GM19099 (cell line): Measurements from ENCODE around the gene SYT5.

Source experiments
- POLR2A ChIP-seq: IDR thresholded peaks from 3 replicates; pipeline ENCODE4 v1.6.1; 2011; ENCODE audit warnings: low read depth; ENCODE audit not compliant: insufficient read length; ENCODE audit errors: extremely low read depth

SYT5 gene

DNA sequence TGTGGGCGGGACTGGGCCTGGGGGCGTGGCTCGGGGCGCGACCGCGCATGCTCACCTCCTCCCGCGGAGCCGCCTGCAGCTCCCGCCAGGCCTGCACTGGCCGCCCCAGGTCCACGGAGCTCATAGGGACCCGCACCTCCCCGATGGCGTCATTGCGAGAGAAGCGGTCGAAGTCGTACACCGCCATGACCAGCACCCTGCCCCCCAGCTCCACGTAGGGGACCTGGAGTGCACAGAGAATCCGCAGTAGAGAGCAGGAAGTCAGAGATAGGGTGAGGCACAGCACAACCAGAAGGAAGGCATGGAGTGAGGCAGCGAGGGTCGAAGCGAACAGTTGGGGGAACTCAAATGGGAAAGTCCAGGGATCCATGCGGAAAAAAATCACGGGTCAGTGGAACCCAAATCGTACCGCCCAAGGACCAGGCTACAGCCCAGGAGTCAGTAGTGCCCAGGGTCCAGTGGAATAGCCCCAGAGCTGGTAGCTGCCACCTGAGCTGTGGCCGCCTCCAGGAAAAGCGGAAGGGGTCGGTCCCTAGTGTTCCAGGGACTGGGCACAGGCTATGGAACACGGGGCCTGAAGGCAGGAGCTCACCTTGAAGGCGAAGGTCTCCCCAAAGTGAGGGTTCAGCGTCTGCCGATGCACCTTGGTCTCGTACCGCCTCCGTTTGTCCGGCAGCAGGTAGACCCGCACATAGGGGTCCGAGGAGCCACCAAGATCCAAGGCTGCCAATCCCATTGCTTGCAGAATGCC, 4.8 kb downstream of the SYT5 start:
- TF ChIP-seq POLR2A, result no peak

DNA sequence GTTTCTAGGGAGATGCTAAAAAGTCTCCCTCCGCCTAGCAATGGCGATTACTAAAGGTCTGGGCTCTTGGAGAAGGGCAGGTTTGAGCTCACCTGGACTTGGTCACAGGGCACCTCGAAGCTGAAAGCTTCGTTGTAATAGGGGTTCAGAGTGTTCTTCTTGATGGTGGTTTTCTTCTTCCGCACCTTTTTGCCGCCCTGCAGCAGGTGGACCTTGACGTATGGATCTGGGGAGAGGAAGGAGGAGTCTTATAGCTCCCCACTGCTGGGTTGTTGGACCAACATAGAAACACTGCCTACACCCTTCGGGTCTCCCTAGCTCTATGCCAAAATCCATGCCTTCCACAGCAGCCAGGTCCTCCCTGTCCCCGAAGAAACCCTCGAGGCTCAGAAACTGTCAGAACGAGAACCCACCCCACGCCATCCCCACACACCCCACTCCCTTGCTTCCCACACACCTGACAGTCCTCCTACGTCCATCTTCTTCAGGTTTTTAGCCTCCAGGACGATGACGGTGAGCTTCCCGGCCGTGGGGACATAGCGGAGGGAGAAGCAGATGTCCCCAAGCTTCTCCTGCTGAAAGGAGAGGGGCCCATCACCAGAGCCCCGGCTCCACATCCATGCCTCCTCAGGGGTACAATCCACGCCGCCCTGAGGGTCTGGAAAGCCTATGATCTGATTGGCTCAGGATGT, 5.5 kb downstream of the SYT5 start:
- TF ChIP-seq POLR2A, result no peak

DNA sequence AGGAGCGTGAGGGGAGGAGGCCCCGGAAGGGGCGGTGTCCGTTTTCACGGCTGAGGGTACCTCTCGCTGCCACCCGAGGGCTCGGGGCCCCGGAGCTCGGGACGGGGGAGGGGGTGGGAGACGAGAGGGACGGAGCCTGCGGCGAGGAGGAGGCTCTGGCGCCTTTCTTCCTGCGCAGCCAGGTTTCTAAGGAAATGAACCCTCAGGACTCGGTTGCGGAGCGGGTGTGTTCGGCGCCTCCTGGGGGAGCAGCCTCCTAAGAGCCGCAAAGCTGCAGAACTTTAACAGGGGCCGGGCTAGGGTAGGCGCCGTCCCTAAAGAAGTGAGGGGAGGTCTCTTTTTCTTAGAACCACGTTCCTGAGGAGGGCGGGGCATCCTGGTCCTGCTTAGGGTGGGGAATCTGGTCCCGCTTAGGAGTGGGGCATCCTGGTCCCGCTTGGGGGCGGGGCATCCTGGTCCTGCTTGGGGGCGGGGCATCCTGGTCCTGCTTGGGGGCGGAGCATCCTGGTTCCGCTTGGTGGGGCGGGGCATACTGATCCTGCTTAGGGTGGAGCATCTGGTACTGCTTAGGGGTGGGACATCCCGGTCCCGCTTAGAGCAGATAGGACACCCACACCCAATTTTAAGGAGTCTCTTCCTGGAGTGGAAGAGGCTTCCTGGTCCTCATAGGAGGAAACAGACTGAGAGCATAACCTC, 6.2 kb downstream of the SYT5 start:
- TF ChIP-seq POLR2A, result no peak

DNA sequence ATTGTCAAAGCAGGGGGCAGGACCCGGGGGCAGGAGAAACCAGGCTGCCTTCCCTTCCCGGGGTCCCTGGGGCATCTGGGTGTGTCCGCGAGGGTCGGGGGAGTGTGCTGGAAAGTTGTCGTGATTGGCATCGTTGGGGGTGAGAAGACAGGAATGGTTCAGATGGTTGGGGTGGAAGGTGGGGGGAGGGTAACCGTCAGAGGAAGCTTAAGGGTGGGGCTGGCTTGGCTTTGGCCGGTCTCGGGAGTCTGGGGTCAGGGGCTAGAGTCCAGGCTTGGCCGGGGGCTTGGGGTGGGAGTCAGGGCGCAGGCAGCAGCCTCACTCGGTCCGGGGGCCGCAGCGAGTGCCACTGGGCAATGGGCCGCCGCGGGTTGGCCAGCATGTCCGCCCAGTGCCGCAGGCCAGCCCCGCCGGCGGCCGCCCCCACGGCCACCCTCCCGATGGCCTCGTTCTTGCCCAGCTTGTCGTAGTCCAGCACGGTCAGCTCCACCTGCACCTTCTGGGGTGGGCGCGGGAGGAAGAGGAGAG, 6.8 kb downstream of the SYT5 start:
- no peak for TF ChIP-seq POLR2A

DNA sequence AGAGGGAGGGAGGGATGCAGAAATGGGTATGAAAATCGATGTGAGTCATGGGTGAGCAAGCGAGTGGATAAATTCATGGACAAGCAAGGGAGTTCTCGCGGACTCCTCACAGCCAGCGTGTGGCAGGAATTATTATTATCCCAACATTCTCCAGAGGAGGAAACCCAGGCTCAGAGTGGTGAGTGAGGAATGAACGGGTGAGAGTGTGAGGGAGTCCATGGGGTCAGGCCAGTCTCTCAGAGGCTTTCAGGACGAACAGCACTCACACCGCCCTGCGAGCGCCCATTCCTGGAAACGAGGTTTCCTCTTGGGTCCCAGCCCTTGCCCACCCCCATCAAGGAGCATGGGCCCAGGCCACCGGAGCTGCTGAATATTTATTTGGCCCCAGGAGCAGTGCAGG, 7.3 kb downstream of the SYT5 start:
- no peak for TF ChIP-seq POLR2A

DNA sequence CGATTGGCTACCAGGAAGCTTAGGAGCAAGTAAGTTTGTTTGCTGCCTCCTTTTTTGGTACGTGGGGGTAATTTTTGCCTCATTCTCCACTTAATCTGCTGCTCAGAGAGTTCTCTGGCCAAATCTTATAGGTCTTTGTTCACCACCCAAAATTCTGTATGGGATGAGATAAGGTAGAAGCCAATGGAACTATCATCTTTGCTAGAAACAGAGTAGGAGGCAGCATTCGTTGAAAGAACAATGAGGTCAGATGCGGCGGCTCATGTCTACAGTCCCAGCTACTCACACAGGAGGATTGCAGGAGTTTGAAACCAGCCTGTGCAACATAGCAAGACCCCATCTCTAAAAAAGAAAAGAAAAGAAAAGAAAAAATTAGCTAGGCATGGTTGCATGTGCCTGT, 8.6 kb downstream of the SYT5 start:
- TF ChIP-seq POLR2A, result no peak

DNA sequence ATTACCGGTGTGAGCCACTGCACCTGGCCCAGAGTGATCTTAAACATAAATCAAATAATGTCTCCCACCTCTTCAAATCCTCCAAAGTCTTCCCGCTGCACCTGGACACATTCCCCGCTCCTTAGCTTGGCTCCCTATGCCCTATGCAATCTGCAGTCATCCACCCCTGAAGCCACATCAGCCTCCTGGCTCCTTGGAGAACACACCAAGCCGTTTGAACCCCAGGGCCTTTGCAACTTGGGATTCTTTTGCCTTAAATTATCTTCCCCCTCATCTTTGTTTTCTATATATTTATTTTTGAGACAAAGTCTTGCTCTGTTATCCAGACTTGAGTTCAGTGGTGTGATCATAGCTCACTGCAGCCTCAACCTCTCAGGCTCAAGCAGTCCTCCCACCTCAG, 11.0 kb downstream of the SYT5 start:
- no peak for TF ChIP-seq POLR2A

DNA sequence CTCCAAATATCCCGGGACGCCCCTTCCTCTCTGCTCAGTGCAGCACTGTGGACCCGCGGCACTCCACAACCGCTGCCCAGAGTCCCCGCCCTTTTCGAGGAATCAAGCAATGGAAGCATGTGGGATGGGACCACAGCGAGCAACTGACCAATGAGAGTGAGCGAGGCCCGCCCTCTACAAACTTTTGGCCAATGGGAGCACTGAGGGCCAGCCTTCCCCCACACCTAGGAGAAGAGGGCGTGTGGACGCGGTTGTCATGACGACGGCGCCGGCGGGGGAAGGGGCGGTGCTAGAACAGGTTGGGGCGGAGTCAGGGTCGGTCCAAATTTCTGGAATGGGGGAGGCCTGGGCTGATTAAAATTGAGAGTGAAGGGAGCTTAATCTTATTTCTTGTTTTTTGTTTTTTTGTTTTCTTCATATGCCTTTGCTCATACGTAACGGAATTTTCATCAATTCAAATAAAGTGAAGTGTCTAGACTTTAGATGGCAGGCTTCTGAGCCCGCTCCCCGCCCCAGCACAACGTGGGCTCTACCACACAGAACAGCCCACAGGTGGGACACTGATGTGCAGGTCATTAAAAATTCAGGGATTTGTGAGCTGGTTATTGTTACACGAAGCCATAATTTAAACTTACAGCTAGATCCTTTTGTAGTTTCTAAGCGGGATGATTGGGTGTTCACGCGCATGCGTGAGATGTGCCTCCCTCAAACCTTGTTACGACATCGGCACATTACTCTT, 13.4 kb downstream of the SYT5 start, which contains the start of gene DNAAF3:
Gene DNAAF3 (minus strand): TSS at position 84 of the 739 bp plus-strand sequence. CDS start 200 bp downstream, outside the sequence.
- TF ChIP-seq POLR2A, result no peak

DNA sequence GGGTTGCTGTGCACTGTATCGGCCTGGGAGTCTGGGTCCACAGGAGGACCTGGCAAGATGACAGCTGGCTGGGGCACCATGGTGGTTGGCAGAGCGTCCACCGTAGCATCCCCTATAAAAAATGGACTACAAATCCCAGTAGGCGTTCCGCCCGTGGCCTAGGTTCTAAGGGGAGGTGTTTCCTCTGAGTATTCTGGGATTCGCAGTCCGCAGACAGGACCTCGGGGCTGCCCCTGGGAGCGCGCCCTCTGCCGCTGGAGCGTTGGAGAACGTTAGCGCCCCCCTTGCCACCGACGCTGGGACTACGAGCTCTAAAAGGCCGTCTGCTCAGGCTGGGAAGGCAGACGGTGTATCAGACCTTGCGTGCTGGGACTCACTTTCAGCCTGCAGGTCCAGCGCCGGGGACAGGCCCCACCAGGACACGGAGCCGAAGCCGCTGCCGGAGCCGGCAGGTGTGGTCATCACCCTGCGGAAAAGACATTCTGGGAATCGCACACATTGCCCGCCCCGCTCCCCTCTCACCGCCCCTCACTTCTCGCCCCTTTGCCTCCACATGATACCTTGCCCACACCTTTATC, 14.0 kb downstream of the SYT5 start:
- no peak for TF ChIP-seq POLR2A

DNA sequence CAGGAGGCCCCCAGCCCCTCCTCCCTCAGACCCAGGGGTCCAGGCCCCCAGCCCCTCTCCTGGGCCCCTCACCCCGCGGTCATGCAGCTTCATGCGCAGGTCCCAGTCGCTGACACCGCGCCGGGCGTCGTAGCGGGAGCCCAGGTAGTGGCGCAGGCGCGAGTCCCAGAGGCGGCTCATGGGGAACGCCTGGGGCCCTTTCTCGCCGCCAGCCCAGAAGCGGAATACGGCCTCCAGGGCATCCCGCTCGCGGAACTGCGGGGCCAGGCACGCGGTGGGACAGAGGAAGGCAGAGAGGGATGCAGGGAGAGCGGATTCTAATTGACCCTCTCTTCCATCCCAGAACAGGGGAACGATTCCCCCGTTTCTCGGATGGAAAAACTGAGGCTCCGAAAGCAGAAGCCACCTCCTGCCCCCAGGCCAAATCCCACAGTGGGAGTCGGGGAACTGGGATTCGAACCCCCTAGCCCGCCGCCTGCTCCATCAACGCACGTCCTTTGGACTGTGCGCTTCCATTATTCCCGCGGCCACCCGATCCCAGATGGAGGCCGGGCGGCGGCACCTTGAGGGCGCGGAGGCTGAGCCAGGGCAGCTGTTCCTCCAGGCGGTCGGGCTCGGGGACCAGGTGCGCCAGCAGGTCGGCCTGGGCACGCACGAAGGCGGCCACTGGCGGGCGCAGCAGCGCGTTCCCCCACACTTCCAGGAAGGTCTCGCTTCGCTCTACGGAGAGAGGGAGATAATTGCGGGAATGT, 18.3 kb downstream of the SYT5 start:
- no peak for TF ChIP-seq POLR2A

DNA sequence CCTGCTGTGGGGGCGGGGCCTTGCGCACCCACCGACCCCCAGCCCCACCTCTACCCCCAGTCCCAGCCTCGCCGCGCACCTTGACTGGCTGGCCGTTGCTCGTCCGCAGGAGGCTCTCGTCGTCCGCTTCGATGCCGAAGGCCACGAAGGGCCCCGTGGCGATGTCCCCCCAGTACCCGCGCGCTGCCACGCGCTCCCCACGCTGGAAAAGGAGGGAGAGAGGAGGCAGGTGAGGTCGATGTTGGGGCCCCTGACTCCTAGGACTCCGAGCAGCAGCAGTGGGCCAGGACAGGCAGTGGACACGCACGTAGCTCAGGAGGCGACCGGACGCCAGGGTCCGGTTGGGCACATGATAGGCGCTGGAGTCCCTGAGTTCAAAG, 19.1 kb downstream of the SYT5 start:
- TF ChIP-seq POLR2A, result no peak

DNA sequence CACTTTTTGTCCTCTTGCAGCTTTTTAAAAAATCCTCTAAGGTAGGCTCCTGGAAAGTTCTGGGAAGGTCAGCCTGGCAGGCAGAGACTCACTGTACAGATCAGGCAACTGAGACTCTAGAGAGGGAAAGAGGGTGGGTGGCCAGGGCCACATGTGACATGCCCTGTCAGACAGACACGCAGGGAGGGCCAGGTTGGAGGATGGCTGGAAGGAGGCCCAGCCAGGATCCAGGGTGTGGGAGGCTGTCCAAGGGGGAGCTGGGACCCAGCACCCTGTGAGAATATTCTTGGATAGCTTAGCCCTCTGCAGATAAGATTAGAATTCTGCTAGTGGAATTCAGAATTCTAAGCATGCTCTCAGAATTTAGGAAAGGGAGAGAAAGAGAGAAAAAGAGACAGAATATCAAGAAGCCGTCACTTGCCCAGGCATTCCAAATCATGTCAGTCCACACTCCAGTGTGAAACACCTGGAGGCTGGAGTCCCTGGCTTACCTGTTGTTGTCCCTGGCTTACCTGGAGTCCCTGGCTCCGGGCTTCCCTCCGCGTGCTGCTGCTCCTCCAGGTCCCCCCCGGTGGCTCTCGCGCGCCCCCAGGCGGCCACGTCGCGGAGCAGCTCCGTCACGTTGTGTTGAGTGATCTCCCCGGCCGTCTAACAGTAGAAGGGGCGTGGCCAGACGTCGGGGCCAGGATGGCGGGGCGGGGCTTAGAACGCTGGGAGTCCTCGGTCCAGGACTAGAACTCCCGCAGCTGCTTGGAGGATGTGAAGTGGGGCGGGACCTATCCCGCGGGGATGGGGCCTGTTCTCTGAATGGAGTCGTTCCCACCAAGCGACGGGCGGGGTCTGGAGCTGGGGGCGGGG, 19.7 kb downstream of the SYT5 start:
- TF ChIP-seq POLR2A, result no peak
